Memory B cell (primary cell): ENCODE results near the gene ZSCAN16.
"Not testable (repeated sequence)": the region's sequence is repeated elsewhere in the genome, so short reads cannot be mapped to it uniquely, and the experiment has no call there.

Source experiments
- ATAC-seq: fragments of 150-1000 bp; cut with Tn5 transposase; 2 replicates; pipeline ENCODE4 v1.10.0; 2021; ENCODE audit warnings: low read depth, mild to moderate bottlenecking, moderate library complexity
- DNase-seq, 2 donors: peaks; one replicate each; pipeline ENCODE4 v3.0.0; 2022; ENCODE audit warnings: low spot score in 2 of 2
- H3K27ac Mint-ChIP-seq: one replicate; pipeline ENCODE4 v1.8.0; 2022; ENCODE audit warnings: mild to moderate bottlenecking, moderate library complexity, mixed read lengths
- H3K27me3 Mint-ChIP-seq: one replicate; pipeline ENCODE4 v1.8.0; 2022; ENCODE audit warnings: mixed read lengths
- H3K36me3 Mint-ChIP-seq: one replicate; pipeline ENCODE4 v1.8.0; 2022; ENCODE audit warnings: mild to moderate bottlenecking, mixed read lengths
- H3K4me1 Mint-ChIP-seq: one replicate; pipeline ENCODE4 v1.8.0; 2022; ENCODE audit warnings: mixed read lengths
- H3K4me3 Mint-ChIP-seq: one replicate; pipeline ENCODE4 v1.8.0; 2022; ENCODE audit warnings: mild to moderate bottlenecking, moderate library complexity, mixed read lengths
- H3K9me3 Mint-ChIP-seq: one replicate; pipeline ENCODE4 v1.8.0; 2022; ENCODE audit warnings: mixed read lengths

Gene ZSCAN16

GRCh38 chr6:28124350-28124970 is at the start of gene ZSCAN16:
Gene ZSCAN16, plus strand, starts transcription at chr6:28124609. Its CDS starts 835 bp downstream, at chr6:28125444.
- Mint-ChIP-seq H3K4me3 (peak within 1 kb of the TSS; percentile 92), H3K4me1 (peaks cover 35% of the 10 kb centered on the region), H3K27me3 (no peaks in the 10 kb centered on the region), H3K36me3 (peaks cover 23% of the 10 kb centered on the region), H3K9me3 (no peaks in the 10 kb centered on the region), H3K27ac (peak within 1 kb of the TSS; percentile 94)
- peak; percentile 66 to 81 for DNase-seq
- peak; percentile 82 for ATAC-seq

DNA sequence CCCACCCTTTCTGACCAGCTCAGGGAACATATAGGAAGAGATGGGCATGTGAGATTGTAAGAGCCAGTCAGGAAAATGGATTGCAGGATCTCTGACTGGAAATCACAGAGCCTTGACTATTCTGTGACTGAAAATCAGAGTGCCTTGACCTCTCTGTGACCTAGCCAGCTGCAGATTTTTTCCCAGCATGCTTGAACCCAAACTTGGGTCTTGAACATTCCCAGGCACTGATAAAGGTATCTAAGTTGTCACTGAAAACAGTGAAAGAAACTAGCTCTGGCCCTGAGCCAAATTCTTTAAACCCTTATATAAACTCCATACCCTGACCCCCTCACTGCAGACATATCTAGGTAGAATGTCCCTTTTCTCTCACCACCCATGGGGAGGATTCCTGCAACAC is 46.4 kb upstream of the ZSCAN16 start:
- H3K9me3 Mint-ChIP-seq = no peaks in the 10 kb centered on the region
- no peaks in the 10 kb centered on the region for H3K27me3 Mint-ChIP-seq
- peaks cover 13% of the 10 kb centered on the region for H3K4me1 Mint-ChIP-seq
- ATAC-seq (no peak), DNase-seq (no peak)
- H3K27ac Mint-ChIP-seq = peak overlapping the region; percentile 33
- peaks cover under 1% of the 10 kb centered on the region for H3K36me3 Mint-ChIP-seq
- H3K4me3 Mint-ChIP-seq = no peak overlapping the region

DNA sequence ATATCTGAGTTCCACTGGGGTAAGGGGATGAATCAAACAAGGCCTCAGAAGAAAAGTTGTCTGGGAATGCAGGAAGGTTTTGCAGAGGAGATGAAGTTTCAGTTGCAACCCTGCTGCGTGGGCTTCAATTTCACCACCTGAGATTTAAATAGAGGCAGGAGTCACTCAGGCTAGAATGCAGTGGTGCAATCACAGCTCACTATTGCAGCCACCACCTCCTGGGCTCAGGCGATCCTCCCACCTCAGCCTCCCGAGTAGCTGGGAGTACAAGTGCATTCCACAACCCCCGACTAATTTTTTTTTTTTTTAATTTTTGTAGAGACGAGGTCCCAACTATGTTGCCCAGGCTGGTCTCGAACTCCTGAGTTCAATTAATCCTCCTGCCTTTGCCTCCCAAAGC is 45.6 kb upstream of the ZSCAN16 start:
- no peak overlapping the region for H3K4me3 Mint-ChIP-seq
- peaks cover 15% of the 10 kb centered on the region for H3K4me1 Mint-ChIP-seq
- H3K27ac Mint-ChIP-seq = peak overlapping the region; percentile 96
- DNase-seq = no peak
- H3K27me3 Mint-ChIP-seq = no peaks in the 10 kb centered on the region
- peaks cover 9% of the 10 kb centered on the region for H3K36me3 Mint-ChIP-seq
- H3K9me3 Mint-ChIP-seq = peaks cover 3% of the 10 kb centered on the region
- ATAC-seq = no peak

GRCh38 chr6:28080381-28080630 is 44.1 kb upstream of the ZSCAN16 start, which contains the start of gene ZNF165:
Gene ZNF165, plus strand, starts transcription at chr6:28080568. Its CDS starts 4,913 bp downstream, at chr6:28085481.
- H3K27ac Mint-ChIP-seq = peak within 1 kb of the TSS; percentile 96
- DNase-seq, H3K9me3 Mint-ChIP-seq, H3K27me3 Mint-ChIP-seq: not testable (repeated sequence)
- H3K4me3 Mint-ChIP-seq = peak within 1 kb of the TSS; percentile 83
- ATAC-seq = peak; percentile 25
- H3K4me1 Mint-ChIP-seq = peaks cover 15% of the 10 kb centered on the region
- peaks cover 15% of the 10 kb centered on the region for H3K36me3 Mint-ChIP-seq

DNA sequence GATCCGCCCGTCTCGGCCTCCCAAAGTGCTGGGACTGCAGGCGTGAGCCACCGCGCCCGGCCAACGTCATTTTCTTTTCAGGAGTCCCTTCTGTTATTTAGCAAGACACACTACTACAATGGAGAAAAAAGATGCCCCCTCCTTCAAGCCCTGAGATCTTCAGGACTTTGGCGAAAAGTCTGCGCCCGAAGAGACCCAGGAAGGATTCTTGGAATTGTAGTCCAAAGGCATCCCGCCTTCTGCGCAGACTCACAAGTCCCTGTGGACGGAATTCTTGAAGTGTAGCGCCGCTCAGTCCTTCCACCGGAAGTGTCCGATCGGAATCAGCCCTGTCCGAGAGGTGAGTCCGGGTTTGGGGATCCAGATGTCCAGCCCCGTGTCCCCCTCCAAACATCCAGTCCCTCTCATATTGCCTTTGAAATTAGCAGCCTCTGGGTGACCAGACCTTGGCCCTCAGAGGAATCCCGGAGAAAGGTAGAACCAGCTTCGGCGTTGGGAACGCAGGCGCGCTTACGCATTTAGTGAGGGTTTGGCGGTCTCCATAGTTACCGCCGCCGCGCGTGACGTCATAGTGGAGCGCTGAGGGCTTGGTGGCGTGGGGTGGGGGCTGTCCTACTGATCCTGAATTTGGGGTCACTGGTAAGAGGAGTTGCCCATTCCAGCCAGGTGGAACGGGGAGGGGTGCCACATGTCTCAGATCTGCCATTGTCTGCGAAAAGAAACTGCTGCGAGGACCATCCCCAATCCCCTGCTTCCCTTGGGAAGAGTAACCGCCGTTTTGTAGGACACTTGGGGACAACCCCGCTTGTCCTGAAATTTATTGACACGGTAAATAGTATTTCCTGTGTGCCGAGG is 43.6 kb upstream of the ZSCAN16 start:
- DNase-seq (peak; percentile 96 to 97), ATAC-seq (peak; percentile 71)
- Mint-ChIP-seq H3K4me1 (peaks cover 15% of the 10 kb centered on the region), H3K27ac (peak overlapping the region; percentile 96), H3K27me3 (no peaks in the 10 kb centered on the region), H3K36me3 (peaks cover 21% of the 10 kb centered on the region), H3K4me3 (peak overlapping the region; percentile 83), H3K9me3 (peaks cover 5% of the 10 kb centered on the region)

GRCh38 chr6:28081486-28081751 is 43.0 kb upstream of the ZSCAN16 start:
- Mint-ChIP-seq H3K9me3 (peaks cover 5% of the 10 kb centered on the region), H3K4me1 (peaks cover 15% of the 10 kb centered on the region), H3K27me3 (no peaks in the 10 kb centered on the region), H3K36me3 (peaks cover 26% of the 10 kb centered on the region), H3K4me3 (peak overlapping the region; percentile 83), H3K27ac (peak overlapping the region; percentile 96)
- ATAC-seq (peak; percentile 68), DNase-seq (peak in 1 of 2 donors; percentile 78)

- peaks cover 10% of the 10 kb centered on the region for H3K9me3 Mint-ChIP-seq
- peaks cover 38% of the 10 kb centered on the region for H3K36me3 Mint-ChIP-seq
- H3K27me3 Mint-ChIP-seq = no peaks in the 10 kb centered on the region
- no peak overlapping the region for H3K4me3 Mint-ChIP-seq
- peak overlapping the region; percentile 96 for H3K27ac Mint-ChIP-seq
- H3K4me1 Mint-ChIP-seq = peaks cover 15% of the 10 kb centered on the region
- DNase-seq = no peak
- ATAC-seq = no peak
Measured at GRCh38 chr6:28082939-28083338, 41.5 kb upstream of the ZSCAN16 start.

DNA sequence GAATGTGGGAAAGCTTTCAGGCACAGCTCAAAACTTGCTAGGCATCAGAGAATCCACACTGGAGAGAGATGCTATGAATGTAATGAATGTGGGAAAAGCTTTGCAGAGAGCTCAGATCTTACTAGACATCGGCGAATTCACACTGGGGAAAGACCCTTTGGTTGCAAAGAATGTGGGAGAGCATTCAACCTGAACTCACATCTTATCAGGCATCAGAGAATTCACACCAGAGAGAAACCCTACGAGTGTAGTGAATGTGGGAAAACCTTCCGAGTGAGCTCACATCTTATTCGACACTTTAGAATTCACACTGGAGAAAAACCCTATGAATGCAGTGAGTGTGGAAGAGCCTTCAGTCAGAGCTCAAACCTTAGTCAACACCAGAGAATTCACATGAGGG is 35.4 kb upstream of the ZSCAN16 start:
- Mint-ChIP-seq H3K9me3 (peaks cover 24% of the 10 kb centered on the region), H3K27me3 (no peaks in the 10 kb centered on the region), H3K36me3 (peaks cover 55% of the 10 kb centered on the region), H3K27ac (no peak overlapping the region), H3K4me3 (no peak overlapping the region), H3K4me1 (no peaks in the 10 kb centered on the region)
- DNase-seq = no peak
- no peak for ATAC-seq

GRCh38 chr6:28090917-28091586 is 33.4 kb upstream of the ZSCAN16 start:
- Mint-ChIP-seq H3K36me3 (peaks cover 44% of the 10 kb centered on the region), H3K9me3 (peaks cover 23% of the 10 kb centered on the region), H3K27me3 (no peaks in the 10 kb centered on the region), H3K27ac (no peak overlapping the region), H3K4me3 (no peak overlapping the region), H3K4me1 (no peaks in the 10 kb centered on the region)
- DNase-seq = no peak
- ATAC-seq = no peak

DNA sequence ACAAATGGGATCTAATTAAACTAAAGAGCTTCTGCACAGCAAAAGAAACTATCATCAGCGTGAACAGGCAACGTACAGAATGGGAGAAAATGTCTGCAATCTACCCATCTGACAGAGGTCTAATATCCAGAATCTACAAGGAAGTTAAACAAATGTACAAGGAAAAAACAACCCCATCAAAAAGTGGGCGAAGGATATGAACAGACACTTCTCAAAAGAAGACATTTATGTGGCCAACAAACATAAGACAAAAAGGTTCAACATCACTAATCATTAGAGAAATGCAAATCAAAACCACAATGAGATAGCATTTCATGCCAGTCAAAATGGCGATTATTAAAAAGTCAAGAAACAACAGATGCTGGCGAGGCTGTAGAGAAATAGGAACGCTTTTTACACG is 22.2 kb upstream of the ZSCAN16 start:
- DNase-seq, H3K4me3 Mint-ChIP-seq, H3K9me3 Mint-ChIP-seq, H3K36me3 Mint-ChIP-seq, ATAC-seq, H3K4me1 Mint-ChIP-seq, H3K27me3 Mint-ChIP-seq, H3K27ac Mint-ChIP-seq: not testable (repeated sequence)

DNA sequence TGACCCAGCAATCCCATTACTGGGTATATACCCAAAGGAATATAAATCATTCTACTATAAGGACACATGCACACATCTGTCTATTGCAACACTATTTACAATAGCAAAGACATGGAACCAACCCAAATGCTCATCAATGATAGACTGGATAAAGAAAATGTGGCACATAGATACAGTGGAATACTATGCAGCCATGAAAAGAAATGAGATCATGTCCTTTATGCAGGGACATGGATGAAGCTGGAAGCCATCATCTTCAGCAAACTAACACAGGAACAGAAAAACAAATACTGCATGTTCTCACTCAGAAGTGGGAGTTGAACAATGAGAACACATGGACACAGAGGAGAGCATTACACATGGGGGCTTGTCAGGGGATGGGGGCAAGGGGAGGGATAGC is 21.7 kb upstream of the ZSCAN16 start:
- ATAC-seq, H3K36me3 Mint-ChIP-seq, DNase-seq, H3K9me3 Mint-ChIP-seq, H3K4me1 Mint-ChIP-seq, H3K27me3 Mint-ChIP-seq: not testable (repeated sequence)
- H3K4me3 Mint-ChIP-seq = peak overlapping the region; percentile 30
- peak overlapping the region; percentile 28 for H3K27ac Mint-ChIP-seq

- H3K27ac Mint-ChIP-seq = peak overlapping the region; percentile 92
- H3K4me3 Mint-ChIP-seq = peak overlapping the region; percentile 96
- H3K4me1 Mint-ChIP-seq = peaks cover 4% of the 10 kb centered on the region
- peaks cover 2% of the 10 kb centered on the region for H3K27me3 Mint-ChIP-seq
- peak; percentile 79 to 84 for DNase-seq
- peak; percentile 99 for ATAC-seq
- peaks cover 3% of the 10 kb centered on the region for H3K9me3 Mint-ChIP-seq
- H3K36me3 Mint-ChIP-seq = peaks cover 3% of the 10 kb centered on the region
Measured at GRCh38 chr6:28104392-28105244, 19.8 kb upstream of the ZSCAN16 start.

GRCh38 chr6:28105245-28105639 is 19.2 kb upstream of the ZSCAN16 start:
- Mint-ChIP-seq H3K9me3 (peaks cover 3% of the 10 kb centered on the region), H3K4me3 (peak overlapping the region; percentile 96), H3K27me3 (peaks cover 5% of the 10 kb centered on the region), H3K27ac (peak overlapping the region; percentile 92), H3K4me1 (peaks cover 4% of the 10 kb centered on the region), H3K36me3 (peaks cover 3% of the 10 kb centered on the region)
- no peak for DNase-seq
- ATAC-seq = no peak

DNA sequence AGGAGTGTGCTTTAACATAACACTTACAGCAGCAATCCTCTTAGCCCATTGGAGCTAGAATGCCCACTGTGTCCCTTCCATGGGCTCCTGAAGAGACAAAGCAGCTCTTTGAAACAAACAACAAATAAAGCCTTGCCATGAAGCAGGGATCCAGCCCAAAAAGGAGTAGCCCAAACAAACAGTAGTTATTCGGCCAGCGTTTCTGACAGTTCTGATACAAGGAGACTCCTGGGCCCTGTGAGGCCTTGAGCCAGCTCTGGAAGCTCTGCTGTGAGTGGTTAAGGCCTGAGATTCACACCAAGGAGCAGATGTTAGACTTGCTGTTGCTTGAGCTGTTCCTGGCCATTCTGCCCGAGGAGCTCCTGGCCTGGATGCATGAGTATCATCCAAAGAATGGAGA is 16.9 kb upstream of the ZSCAN16 start:
- H3K9me3 Mint-ChIP-seq = peaks cover 3% of the 10 kb centered on the region
- DNase-seq (no peak), ATAC-seq (no peak)
- peaks cover 4% of the 10 kb centered on the region for H3K4me1 Mint-ChIP-seq
- peaks cover 5% of the 10 kb centered on the region for H3K27me3 Mint-ChIP-seq
- H3K27ac Mint-ChIP-seq = no peak overlapping the region
- no peak overlapping the region for H3K4me3 Mint-ChIP-seq
- H3K36me3 Mint-ChIP-seq = peaks cover 3% of the 10 kb centered on the region
